ENCODE results near the gene AUTS2. TPM values are rescaled to one million over a fixed set of nuclear protein-coding genes. Genes with fewer than 3 reads are reported as not detected.

Gene AUTS2
- total and polyA plus RNA-seq, 2 experiments from 2014 or later = 32.0 to 91.0 TPM

- H3K9me2 ChIP-seq (ENCODE audit: insufficient read depth) = no peaks in the 10 kb centered on the region
- H3K27me3 ChIP-seq (ENCODE audit: insufficient read depth) = no peaks in the 10 kb centered on the region
- H3K27me3 Mint-ChIP-seq (ENCODE audit: insufficient read depth, low read depth, poor library complexity) = peaks cover 3% of the 10 kb centered on the region
- H3K27ac ChIP-seq (ENCODE audit: low read depth) = no peak overlapping the region
- H3K4me1 ChIP-seq (ENCODE audit: insufficient read depth) = no peaks in the 10 kb centered on the region; the same call in 1 of the 2 replicates
- no peaks in the 10 kb centered on the region for H3K79me2 ChIP-seq (replicated peaks; ENCODE audit: insufficient read depth)
- ATAC-seq = no peak
- H3K4me3 Mint-ChIP-seq = no peak overlapping the region
- H3K27ac Mint-ChIP-seq = no peak overlapping the region
- DNase-seq (ENCODE audit: low spot score) = no peak
- peaks cover 67% of the 10 kb centered on the region for H3K36me3 ChIP-seq (ENCODE audit: insufficient read depth)
- peaks cover 7% of the 10 kb centered on the region; the same call in 2 of the 3 replicates for H3K4me1 Mint-ChIP-seq
- H3K4me2 ChIP-seq = no peak overlapping the region
- H3K9me3 Mint-ChIP-seq = 0 out of 3 replicates have a peak, but pooled peaks cover 3% of the 10 kb centered on the region
- H4K20me1 ChIP-seq (replicated peaks; ENCODE audit: insufficient read depth) = peaks cover 9% of the 10 kb centered on the region
- H3F3A ChIP-seq (replicated peaks; ENCODE audit: low read depth) = 0 out of 2 replicates have a peak, but pooled peaks cover 5% of the 10 kb centered on the region
- H3K36me3 Mint-ChIP-seq (ENCODE audit: low read depth) = peaks cover 99% of the 10 kb centered on the region
- no peak for TF ChIP-seq ZNF331 (CRISPR knock-in tag; IDR thresholded peaks at IDR 0.05; ENCODE audit: low read depth)
- no peak overlapping the region for H2AFZ ChIP-seq
- H3K4me3 ChIP-seq = no peak overlapping the region
These were observed 1183.6 kb downstream of the AUTS2 start for GRCh38 chr7:70781922-70782311.

- H3F3A ChIP-seq (replicated peaks; ENCODE audit: low read depth) = 0 out of 2 replicates have a peak, but pooled peaks cover 5% of the 10 kb centered on the region
- H3K4me2 ChIP-seq = no peak overlapping the region
- H3K4me3 Mint-ChIP-seq = no peak overlapping the region
- H3K4me1 Mint-ChIP-seq = peaks cover 7% of the 10 kb centered on the region; the same call in 2 of the 3 replicates
- no peaks in the 10 kb centered on the region for H3K27me3 ChIP-seq (ENCODE audit: insufficient read depth)
- H3K4me1 ChIP-seq (ENCODE audit: insufficient read depth) = no peaks in the 10 kb centered on the region; the same call in 1 of the 2 replicates
- no peak overlapping the region for H3K4me3 ChIP-seq
- DNase-seq (ENCODE audit: low spot score) (no peak), ATAC-seq (peak; percentile 18; the same call in 2 of the 3 replicates)
- H3K27ac Mint-ChIP-seq = no peak overlapping the region
- H3K9me2 ChIP-seq (ENCODE audit: insufficient read depth) = no peaks in the 10 kb centered on the region
- H3K36me3 ChIP-seq (ENCODE audit: insufficient read depth) = peaks cover 69% of the 10 kb centered on the region
- H4K20me1 ChIP-seq (replicated peaks; ENCODE audit: insufficient read depth) = peaks cover 8% of the 10 kb centered on the region
- 0 out of 3 replicates have a peak, but pooled peaks cover 3% of the 10 kb centered on the region for H3K9me3 Mint-ChIP-seq
- no peak for TF ChIP-seq ZNF462 (CRISPR knock-in tag; IDR thresholded peaks at IDR 0.05)
- no peak for TF ChIP-seq EZH2 (IDR thresholded peaks at IDR 0.05; ENCODE audit: low read depth, unreplicated experiment)
- TF ChIP-seq CREB1 (CRISPR knock-in tag; IDR thresholded peaks at IDR 0.05; ENCODE audit: low read depth) = no peak
- TF ChIP-seq REST (IDR thresholded peaks at IDR 0.05; ENCODE audit: unreplicated experiment) = no peak
- no peak for TF ChIP-seq ZNF114 (CRISPR knock-in tag; IDR thresholded peaks at IDR 0.05)
- TF ChIP-seq ETS1 (IDR thresholded peaks at IDR 0.05) = no peak
- TF ChIP-seq NANOG (IDR thresholded peaks at IDR 0.05; ENCODE audit: borderline replicate concordance) = no peak
- TF ChIP-seq EZH2phosphoT487 (IDR thresholded peaks at IDR 0.05; ENCODE audit: unreplicated experiment) = no peak
- H3K27me3 Mint-ChIP-seq (ENCODE audit: insufficient read depth, low read depth, poor library complexity) = peaks cover 3% of the 10 kb centered on the region
- no peak overlapping the region; the same call in 1 of the 2 replicates for H3K27ac ChIP-seq (ENCODE audit: low read depth)
- H2AFZ ChIP-seq = no peak overlapping the region
- H3K79me2 ChIP-seq (replicated peaks; ENCODE audit: insufficient read depth) = no peaks in the 10 kb centered on the region
- H3K36me3 Mint-ChIP-seq (ENCODE audit: low read depth) = peaks cover 99% of the 10 kb centered on the region
These were observed 1184.5 kb downstream of the AUTS2 start for GRCh38 chr7:70782796-70783195.

All from GM23338 (cell line).